NT2/D1 (cell line): ENCODE measurements around the gene TUBB4B.

Experiments
- DNase-seq: peaks from one replicate; pipeline ENCODE4 v3.0.0-alpha.2; 2011; ENCODE audit warnings: low read depth, low spot score
- H3K27me3 ChIP-seq: 2 replicates; pipeline ENCODE4 v1.6.0; 2011; ENCODE audit warnings: mild to moderate bottlenecking; ENCODE audit not compliant: insufficient read length, insufficient read depth
- H3K36me3 ChIP-seq: 2 replicates; pipeline ENCODE4 v1.6.1; 2011; ENCODE audit warnings: mild to moderate bottlenecking, low read length, mixed read lengths; ENCODE audit not compliant: insufficient read depth, insufficient read length
- H3K4me1 ChIP-seq: 2 replicates; pipeline ENCODE4 v1.5.1; 2011; ENCODE audit not compliant: insufficient read depth, insufficient read length
- H3K4me3 ChIP-seq: 2 replicates; pipeline ENCODE4 v1.5.1; 2011; ENCODE audit warnings: low read depth; ENCODE audit not compliant: insufficient read length
- H3K9ac ChIP-seq: 2 replicates; pipeline ENCODE4 v1.6.0; 2011; ENCODE audit warnings: low read depth; ENCODE audit not compliant: insufficient read length
- H3K9me3 ChIP-seq: 2 replicates; pipeline ENCODE4 v1.5.1; 2011; ENCODE audit warnings: mild to moderate bottlenecking, low read length; ENCODE audit not compliant: insufficient read depth
- SUZ12 ChIP-seq: IDR thresholded peaks from 2 replicates; pipeline ENCODE4 v1.6.1; 2011; ENCODE audit not compliant: insufficient read length, insufficient read depth; ENCODE audit errors: extremely low read depth
- YY1 ChIP-seq: IDR thresholded peaks from 2 replicates; pipeline ENCODE4 v1.6.1; 2011; ENCODE audit not compliant: insufficient read length, insufficient read depth
- ZNF274 ChIP-seq: IDR thresholded peaks from 2 replicates; pipeline ENCODE4 v1.6.1; 2011; ENCODE audit warnings: mild to moderate bottlenecking, low read depth, low read length

The TUBB4B gene

DNA sequence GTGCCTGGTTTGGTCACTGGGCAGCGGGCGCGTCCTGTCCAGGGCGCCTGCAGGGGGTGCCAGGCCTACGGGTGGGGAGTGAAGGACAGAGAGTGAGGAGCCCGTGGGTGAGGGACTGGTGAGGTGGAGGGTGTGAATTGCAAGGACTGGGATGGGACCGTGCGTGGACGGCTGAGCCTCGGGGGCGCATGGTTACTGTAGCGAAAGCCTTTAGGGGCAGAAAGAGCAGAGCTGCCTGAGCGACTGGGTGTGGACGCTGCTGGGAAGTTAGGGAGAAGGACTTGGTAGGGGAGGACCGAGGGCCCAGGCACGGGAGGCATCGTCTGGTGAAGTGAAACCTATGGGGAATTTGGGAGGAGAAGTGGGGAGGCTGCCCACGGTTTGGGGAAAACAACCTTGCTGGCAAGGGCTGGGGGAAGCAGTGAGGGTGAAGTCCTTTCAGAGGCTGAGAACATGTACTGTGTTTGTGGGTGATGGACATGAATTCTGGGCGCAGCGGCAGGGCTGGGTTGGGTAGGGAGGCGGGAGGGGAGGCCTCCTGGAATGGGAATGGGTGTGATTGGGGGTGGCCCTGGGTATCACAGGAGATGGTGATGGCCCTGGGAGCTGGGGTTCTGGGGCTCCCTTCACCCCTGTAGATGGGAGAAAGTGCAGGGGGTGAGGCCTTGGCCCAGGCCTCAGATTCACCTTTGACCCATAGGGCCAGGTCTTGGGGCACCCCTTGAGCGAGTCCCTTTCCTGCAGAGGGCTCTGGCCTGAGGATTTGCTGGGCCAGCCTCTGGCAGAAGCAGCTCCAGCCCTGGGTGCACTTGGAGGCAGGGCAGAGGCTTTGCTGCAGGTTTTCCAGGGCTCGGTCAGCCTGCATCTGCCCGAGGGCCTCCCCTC is 34.7 kb downstream of the TUBB4B start:
- peak overlapping the region; percentile 80 for H3K9ac ChIP-seq
- no peak overlapping the region for H3K4me3 ChIP-seq
- H3K36me3 ChIP-seq = peaks cover 59% of the 10 kb centered on the region
- no peaks in the 10 kb centered on the region for H3K27me3 ChIP-seq
- peaks cover 52% of the 10 kb centered on the region for H3K4me1 ChIP-seq
- peaks cover 14% of the 10 kb centered on the region; the same call in 1 of the 2 replicates for H3K9me3 ChIP-seq
- no peak for DNase-seq
- TF ChIP-seq SUZ12 (no peak), YY1 (no peak), ZNF274 (no peak)

GRCh38 chr9:137276473-137277328 is 35.6 kb downstream of the TUBB4B start:
- no peak for TF ChIP-seq ZNF274
- TF ChIP-seq SUZ12 = no peak
- no peak for TF ChIP-seq YY1
- H3K4me1 ChIP-seq = peaks cover 49% of the 10 kb centered on the region
- DNase-seq = no peak
- peaks cover 14% of the 10 kb centered on the region; the same call in 1 of the 2 replicates for H3K9me3 ChIP-seq
- peak overlapping the region; percentile 80 for H3K9ac ChIP-seq
- peaks cover under 1% of the 10 kb centered on the region for H3K27me3 ChIP-seq
- peak overlapping the region; percentile 28 for H3K4me3 ChIP-seq
- peaks cover 52% of the 10 kb centered on the region for H3K36me3 ChIP-seq

DNA sequence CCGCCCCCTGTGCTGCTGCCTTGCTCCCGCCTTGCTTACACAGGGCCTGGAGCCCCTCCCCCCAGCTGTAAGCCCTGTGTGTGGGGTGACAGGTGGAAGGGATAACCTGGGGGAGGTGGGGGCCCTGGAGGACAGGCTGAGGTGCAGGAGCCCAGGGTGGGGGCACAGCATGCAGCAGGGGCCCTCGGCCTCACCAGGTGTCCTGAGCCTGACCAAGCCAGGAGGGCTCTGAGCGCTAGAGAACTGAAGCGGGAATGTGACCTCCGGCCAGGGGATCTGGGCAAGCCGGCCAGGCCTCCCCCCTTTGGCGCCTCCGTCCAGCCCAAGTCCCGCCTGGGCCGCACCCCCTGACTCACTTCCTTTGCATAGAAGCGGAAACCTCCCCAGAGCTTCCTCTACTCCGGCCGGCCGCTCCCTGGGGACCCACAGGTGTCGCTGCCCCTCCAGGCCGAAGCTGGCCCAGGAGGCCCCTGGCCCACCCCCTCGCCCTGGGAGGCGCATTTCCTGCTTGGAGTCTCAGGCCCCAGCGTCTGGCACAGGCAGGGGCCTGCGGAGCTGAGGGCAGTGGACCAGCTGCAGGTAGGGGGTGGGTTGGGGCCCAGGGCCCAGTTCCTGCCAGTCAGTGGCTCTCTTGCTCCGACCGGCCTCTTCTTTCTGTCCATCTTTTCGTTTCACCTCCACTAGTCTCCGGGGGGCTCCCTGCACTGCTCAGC is 36.4 kb downstream of the TUBB4B start, which contains the start of gene TOR4A:
TOR4A (plus strand) TSS at position 398 of the 713 bp plus-strand sequence. CDS start 964 bp downstream, outside the sequence.
- peaks cover 48% of the 10 kb centered on the region for H3K36me3 ChIP-seq
- peaks cover 3% of the 10 kb centered on the region for H3K27me3 ChIP-seq
- peaks cover 14% of the 10 kb centered on the region; the same call in 1 of the 2 replicates for H3K9me3 ChIP-seq
- peak within 1 kb of the TSS; percentile 28 for H3K4me3 ChIP-seq
- TF ChIP-seq ZNF274 (no peak), SUZ12 (no peak), YY1 (no peak)
- H3K4me1 ChIP-seq = peaks cover 47% of the 10 kb centered on the region
- H3K9ac ChIP-seq = peak within 1 kb of the TSS; percentile 80
- no peak for DNase-seq

GRCh38 chr9:137278061-137278701 is 37.1 kb downstream of the TUBB4B start:
- Histone ChIP-seq H3K4me1 (peaks cover 46% of the 10 kb centered on the region), H3K9ac (peak overlapping the region; percentile 80), H3K9me3 (peaks cover 14% of the 10 kb centered on the region; the same call in 1 of the 2 replicates), H3K27me3 (peaks cover 3% of the 10 kb centered on the region), H3K36me3 (peaks cover 45% of the 10 kb centered on the region), H3K4me3 (peak overlapping the region; percentile 28)
- TF ChIP-seq SUZ12 (no peak), ZNF274 (no peak), YY1 (no peak)
- no peak for DNase-seq

DNA sequence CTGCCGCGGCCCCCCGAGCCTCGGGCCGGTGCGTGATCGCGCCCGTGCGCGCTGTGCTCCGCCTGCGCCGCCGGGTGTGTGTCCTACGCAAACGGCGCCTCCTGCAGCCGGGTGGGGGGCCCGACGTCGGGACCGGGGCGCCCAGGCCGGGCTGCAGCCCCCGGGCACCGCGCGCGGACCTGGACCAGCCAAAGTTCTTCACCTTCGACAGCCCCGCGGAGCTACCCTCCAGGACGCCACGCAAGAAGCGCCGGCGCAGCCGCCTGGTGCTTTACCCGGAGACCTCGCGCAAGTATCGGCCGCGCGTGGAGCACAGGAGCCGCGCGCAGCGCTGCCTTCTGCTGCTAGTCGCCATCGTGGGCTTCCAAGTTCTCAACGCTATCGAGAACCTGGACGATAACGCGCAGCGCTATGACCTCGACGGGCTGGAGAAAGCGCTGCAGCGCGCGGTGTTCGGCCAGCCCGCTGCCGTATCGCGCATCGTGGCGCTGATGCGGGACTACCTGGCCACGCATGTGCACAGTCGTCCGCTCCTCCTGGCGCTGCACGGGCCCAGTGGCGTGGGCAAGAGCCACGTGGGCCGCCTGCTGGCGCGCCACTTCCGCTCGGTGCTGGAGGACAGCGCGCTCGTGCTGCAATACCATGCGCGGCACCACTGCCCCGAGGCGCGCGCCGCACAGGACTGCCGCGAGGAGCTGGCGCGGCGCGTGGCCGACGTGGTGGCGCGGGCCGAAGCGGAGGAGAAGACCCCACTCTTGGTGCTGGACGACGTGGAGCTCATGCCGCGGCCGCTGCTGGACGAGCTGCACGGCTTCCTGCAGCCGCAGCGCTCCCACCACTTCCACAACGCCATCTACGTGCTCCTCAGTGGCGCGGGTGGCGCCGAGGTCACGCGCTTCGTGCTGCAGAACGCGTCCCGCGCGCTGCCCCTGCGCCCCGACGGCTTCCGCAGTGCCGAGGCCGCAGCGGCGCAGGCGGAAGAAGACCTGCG is 37.9 kb downstream of the TUBB4B start:
- peak overlapping the region; percentile 70 for H3K9ac ChIP-seq
- H3K4me3 ChIP-seq = peak overlapping the region; percentile 26
- H3K4me1 ChIP-seq = peaks cover 42% of the 10 kb centered on the region
- no peak for TF ChIP-seq SUZ12
- peaks cover 38% of the 10 kb centered on the region for H3K36me3 ChIP-seq
- no peak for DNase-seq
- H3K9me3 ChIP-seq = peaks cover 14% of the 10 kb centered on the region; the same call in 1 of the 2 replicates
- H3K27me3 ChIP-seq = peaks cover 3% of the 10 kb centered on the region
